HFFc6 (cell line): ENCODE results near the gene THTPA. TPM values are rescaled to one million over a fixed set of nuclear protein-coding genes. Genes with fewer than 3 reads are reported as not detected.

Experiments
- DNase-seq: peaks from one replicate; pipeline ENCODE4 v3.0.0-alpha.2; 2018
- H3K27ac Mint-ChIP-seq: 2 replicates; pipeline ENCODE4 v1.8.0; 2020; ENCODE audit warnings: mild to moderate bottlenecking, mixed read lengths
- H3K27me3 Mint-ChIP-seq: 2 replicates; pipeline ENCODE4 v1.8.0; 2021; ENCODE audit warnings: mild to moderate bottlenecking, moderate library complexity, mixed read lengths; ENCODE audit not compliant: insufficient read depth
- H3K36me3 Mint-ChIP-seq: 2 replicates; pipeline ENCODE4 v1.8.0; 2021; ENCODE audit warnings: low read depth, mixed read lengths
- H3K4me1 Mint-ChIP-seq: 2 replicates; pipeline ENCODE4 v1.8.0; 2020; ENCODE audit warnings: low read depth, mixed read lengths
- H3K4me3 Mint-ChIP-seq: 2 replicates; pipeline ENCODE4 v1.8.0; 2020; ENCODE audit warnings: mild to moderate bottlenecking, moderate library complexity, mixed read lengths
- H3K9me3 Mint-ChIP-seq: 2 replicates; pipeline ENCODE4 v1.8.0; 2020; ENCODE audit warnings: mild to moderate bottlenecking, mixed read lengths
- total RNA-seq, 6 experiments: library from RNA; stranded (reverse); fragmentation: NEBNext Ultra II Directional; extraction: Animal tissue kit (Norgen Biotek cat#: 25700); gene quantifications; 2 replicates in 1 of 6; 3 replicates in 5 of 6; pipeline ENCODE4 v1.2.3, GENCODE V29; 2021
- TF ChIP-seq, protein P1 (sequence below): fragments of 200-600 bp; sonication (generic); IDR thresholded peaks from 2 replicates; pipeline ENCODE4 v1.5.0; 2021; ENCODE audit warnings: antibody characterized with exemption, mild to moderate bottlenecking

Gene THTPA
- total RNA-seq, 6 experiments from 2014 or later: 10.4 to 14.1 (median 11.0) TPM

GRCh38 chr14:23557946-23558345 lies 1.9 kb downstream of the THTPA start:
- peak overlapping the region; percentile 18; the same call in 1 of the 2 replicates for H3K27ac Mint-ChIP-seq
- TF ChIP-seq, protein P1, sequence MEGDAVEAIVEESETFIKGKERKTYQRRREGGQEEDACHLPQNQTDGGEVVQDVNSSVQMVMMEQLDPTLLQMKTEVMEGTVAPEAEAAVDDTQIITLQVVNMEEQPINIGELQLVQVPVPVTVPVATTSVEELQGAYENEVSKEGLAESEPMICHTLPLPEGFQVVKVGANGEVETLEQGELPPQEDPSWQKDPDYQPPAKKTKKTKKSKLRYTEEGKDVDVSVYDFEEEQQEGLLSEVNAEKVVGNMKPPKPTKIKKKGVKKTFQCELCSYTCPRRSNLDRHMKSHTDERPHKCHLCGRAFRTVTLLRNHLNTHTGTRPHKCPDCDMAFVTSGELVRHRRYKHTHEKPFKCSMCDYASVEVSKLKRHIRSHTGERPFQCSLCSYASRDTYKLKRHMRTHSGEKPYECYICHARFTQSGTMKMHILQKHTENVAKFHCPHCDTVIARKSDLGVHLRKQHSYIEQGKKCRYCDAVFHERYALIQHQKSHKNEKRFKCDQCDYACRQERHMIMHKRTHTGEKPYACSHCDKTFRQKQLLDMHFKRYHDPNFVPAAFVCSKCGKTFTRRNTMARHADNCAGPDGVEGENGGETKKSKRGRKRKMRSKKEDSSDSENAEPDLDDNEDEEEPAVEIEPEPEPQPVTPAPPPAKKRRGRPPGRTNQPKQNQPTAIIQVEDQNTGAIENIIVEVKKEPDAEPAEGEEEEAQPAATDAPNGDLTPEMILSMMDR: no peak
- DNase-seq: no peak
- H3K4me1 Mint-ChIP-seq: peaks cover 30% of the 10 kb centered on the region
- peak overlapping the region; percentile 99 for H3K4me3 Mint-ChIP-seq
- no peaks in the 10 kb centered on the region for H3K9me3 Mint-ChIP-seq
- H3K36me3 Mint-ChIP-seq: peaks cover 4% of the 10 kb centered on the region; the same call in 1 of the 2 replicates
- peaks cover 2% of the 10 kb centered on the region; the same call in 1 of the 2 replicates for H3K27me3 Mint-ChIP-seq

DNA sequence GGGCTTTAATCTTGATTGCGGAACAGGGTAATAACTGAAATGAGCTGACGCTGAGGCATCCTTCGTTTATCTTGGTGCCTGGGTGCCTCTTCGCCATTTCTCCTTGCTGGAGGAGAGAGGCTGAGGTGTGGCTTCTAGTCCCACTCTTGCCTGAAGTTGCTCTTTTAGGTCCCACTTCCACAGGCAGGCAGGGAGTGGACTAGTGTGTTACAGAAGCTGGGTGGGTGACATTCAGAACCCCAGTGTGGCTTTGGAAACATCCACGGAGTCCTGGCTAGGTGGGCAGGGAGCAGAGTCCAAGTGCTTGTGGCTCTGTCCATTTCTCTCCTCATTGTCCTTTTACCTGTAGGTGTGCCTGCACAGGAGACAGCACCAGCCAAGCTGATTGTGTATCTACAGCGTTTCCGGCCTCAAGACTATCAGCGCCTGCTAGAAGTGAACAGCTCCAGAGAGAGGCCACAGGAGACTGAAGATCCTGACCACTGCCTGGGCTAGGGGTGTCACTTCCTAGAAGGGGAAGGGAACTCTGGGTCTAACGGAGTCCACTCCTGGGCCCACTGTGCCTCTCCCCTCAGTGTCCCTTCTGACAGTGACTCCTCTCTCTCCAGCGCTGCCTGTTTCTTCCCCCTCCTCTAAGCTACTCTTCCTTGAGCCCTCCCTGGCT lies 2.4 kb downstream of the THTPA start:
- DNase-seq: no peak
- Mint-ChIP-seq H3K4me3 (no peak overlapping the region), H3K27ac (peak overlapping the region; percentile 18), H3K27me3 (peaks cover 2% of the 10 kb centered on the region; the same call in 1 of the 2 replicates), H3K4me1 (peaks cover 30% of the 10 kb centered on the region), H3K36me3 (peaks cover 4% of the 10 kb centered on the region; the same call in 1 of the 2 replicates), H3K9me3 (no peaks in the 10 kb centered on the region)
- TF ChIP-seq, protein P1: no peak

- TF ChIP-seq, protein P1: peak; percentile 98
- DNase-seq: peak; percentile 48
- H3K27ac Mint-ChIP-seq: no peak overlapping the region
- peaks cover 2% of the 10 kb centered on the region; the same call in 1 of the 2 replicates for H3K27me3 Mint-ChIP-seq
- H3K4me3 Mint-ChIP-seq: no peak overlapping the region
- peaks cover 30% of the 10 kb centered on the region for H3K4me1 Mint-ChIP-seq
- H3K9me3 Mint-ChIP-seq: no peaks in the 10 kb centered on the region
- peaks cover 4% of the 10 kb centered on the region; the same call in 1 of the 2 replicates for H3K36me3 Mint-ChIP-seq
Observed at GRCh38 chr14:23559010-23559925, 3.2 kb downstream of the THTPA start.

GRCh38 chr14:23559926-23560520 lies 4.0 kb downstream of the THTPA start:
- Mint-ChIP-seq H3K36me3 (peaks cover 4% of the 10 kb centered on the region; the same call in 1 of the 2 replicates), H3K27ac (no peak overlapping the region), H3K27me3 (peaks cover 2% of the 10 kb centered on the region; the same call in 1 of the 2 replicates), H3K4me1 (peaks cover 30% of the 10 kb centered on the region), H3K9me3 (no peaks in the 10 kb centered on the region), H3K4me3 (no peak overlapping the region)
- DNase-seq: no peak
- TF ChIP-seq, protein P1: no peak

GRCh38 chr14:23561259-23561658 lies 5.2 kb downstream of the THTPA start:
- peaks cover 4% of the 10 kb centered on the region; the same call in 1 of the 2 replicates for H3K36me3 Mint-ChIP-seq
- peaks cover 22% of the 10 kb centered on the region for H3K4me1 Mint-ChIP-seq
- H3K27ac Mint-ChIP-seq: no peak overlapping the region
- H3K27me3 Mint-ChIP-seq: peaks cover 2% of the 10 kb centered on the region; the same call in 1 of the 2 replicates
- no peak for DNase-seq
- no peaks in the 10 kb centered on the region for H3K9me3 Mint-ChIP-seq
- TF ChIP-seq, protein P1: no peak
- no peak overlapping the region for H3K4me3 Mint-ChIP-seq
